OCI-LY1 (cell line): ENCODE data around the gene STRADB.

Experiments
- H2AFZ ChIP-seq: fragments of 200-600 bp; sonication (generic), shearing (Covaris generic); 2 replicates; pipeline ENCODE4 v1.6.0; 2014; ENCODE audit warnings: antibody characterized with exemption, mild to moderate bottlenecking, low read length
- H3F3A ChIP-seq: fragments of 200-600 bp; sonication (generic), shearing (Covaris generic); 2 replicates; pipeline ENCODE4 v1.6.0; 2014; ENCODE audit warnings: mild to moderate bottlenecking, antibody characterized with exemption, low read length, moderate library complexity; ENCODE audit not compliant: insufficient read depth
- H3K27ac ChIP-seq: fragments of 200-600 bp; sonication (generic); 2 replicates; pipeline ENCODE4 v1.5.1; 2014; ENCODE audit warnings: low read length, mixed run types, mild to moderate bottlenecking, low read depth; ENCODE audit not compliant: poor library complexity, severe bottlenecking
- H3K27me3 ChIP-seq: fragments of 200-600 bp; sonication (generic); 2 replicates; pipeline ENCODE4 v1.6.0; 2014; ENCODE audit warnings: antibody characterized with exemption, mild to moderate bottlenecking, low read length, moderate library complexity; ENCODE audit not compliant: insufficient read depth
- H3K36me3 ChIP-seq: fragments of 200-600 bp; sonication (generic); 2 replicates; pipeline ENCODE4 v1.6.1; 2014; ENCODE audit warnings: mild to moderate bottlenecking, antibody characterized with exemption, low read length, moderate library complexity, mixed read lengths; ENCODE audit not compliant: insufficient read depth
- H3K4me1 ChIP-seq: fragments of 200-600 bp; sonication (generic); 2 replicates; pipeline ENCODE4 v1.5.1; 2014; ENCODE audit warnings: mild to moderate bottlenecking, low read length, moderate library complexity; ENCODE audit not compliant: insufficient read depth, severe bottlenecking
- H3K4me2 ChIP-seq: fragments of 200-600 bp; sonication (generic), shearing (Covaris generic); 2 replicates; pipeline ENCODE4 v1.6.1; 2014; ENCODE audit warnings: low read length
- H3K4me3 ChIP-seq: fragments of 200-600 bp; sonication (generic); 2 replicates; pipeline ENCODE4 v1.5.1; 2014; ENCODE audit warnings: low read length, low read depth, mild to moderate bottlenecking, mixed read lengths; ENCODE audit not compliant: poor library complexity, severe bottlenecking
- H3K79me2 ChIP-seq: fragments of 200-600 bp; shearing (Covaris generic); 2 replicates; pipeline ENCODE4 v1.6.1; 2016; ENCODE audit warnings: mixed run types, low read length, mixed read lengths; ENCODE audit not compliant: insufficient read depth
- H3K9ac ChIP-seq: fragments of 200-600 bp; sonication (generic), shearing (Covaris generic); 2 replicates; pipeline ENCODE4 v1.6.1; 2014; ENCODE audit warnings: mild to moderate bottlenecking, low read length, mixed read lengths
- H3K9me2 ChIP-seq: fragments of 200-600 bp; sonication (generic), shearing (Covaris generic); 2 replicates; pipeline ENCODE4 v1.6.1; 2014; ENCODE audit warnings: low read depth, mild to moderate bottlenecking, low read length, mixed read lengths
- H3K9me3 ChIP-seq: fragments of 200-600 bp; shearing (Covaris generic); 2 replicates; pipeline ENCODE4 v1.6.1; 2014; ENCODE audit warnings: low read length, mixed read lengths
- H4K20me1 ChIP-seq: fragments of 200-600 bp; sonication (generic), shearing (Covaris generic); 2 replicates; pipeline ENCODE4 v1.6.0; 2016; ENCODE audit warnings: mild to moderate bottlenecking, low read length; ENCODE audit not compliant: insufficient read depth
- CTCF ChIP-seq: fragments of 200-600 bp; sonication (generic), shearing (Covaris generic); IDR thresholded peaks from 2 replicates; pipeline ENCODE4 v1.5.1; 2017; ENCODE audit warnings: mild to moderate bottlenecking, antibody characterized with exemption, low read length, moderate library complexity, mixed read lengths
- EZH2 ChIP-seq: fragments of 200-600 bp; sonication (generic), shearing (Covaris generic); IDR thresholded peaks from 2 replicates; pipeline ENCODE4 v1.8.0; 2017; ENCODE audit warnings: borderline replicate concordance, mixed run types, mild to moderate bottlenecking, antibody characterized with exemption, low read length, moderate library complexity, mixed read lengths

The STRADB gene

GRCh38 chr2:201415149-201415548 lies 36.4 kb upstream of the STRADB start:
- Histone ChIP-seq H3K4me3 (no peak overlapping the region), H3K4me1 (peaks cover 12% of the 10 kb centered on the region), H2AFZ (no peak overlapping the region), H4K20me1 (no peaks in the 10 kb centered on the region), H3K4me2 (no peak overlapping the region), H3K9me3 (no peaks in the 10 kb centered on the region), H3K9ac (no peak overlapping the region), H3F3A (no peaks in the 10 kb centered on the region), H3K27ac (no peak overlapping the region), H3K79me2 (no peaks in the 10 kb centered on the region), H3K27me3 (no peaks in the 10 kb centered on the region), H3K36me3 (no peaks in the 10 kb centered on the region), H3K9me2 (no peaks in the 10 kb centered on the region)
- no peak for TF ChIP-seq CTCF
- no peak for TF ChIP-seq EZH2

- Histone ChIP-seq H3K9ac (no peak overlapping the region), H3K9me2 (no peaks in the 10 kb centered on the region), H4K20me1 (no peaks in the 10 kb centered on the region), H3K36me3 (no peaks in the 10 kb centered on the region), H3K9me3 (no peaks in the 10 kb centered on the region), H3K27me3 (no peaks in the 10 kb centered on the region), H3K4me3 (no peak overlapping the region), H3K27ac (no peak overlapping the region), H3F3A (0 out of 2 replicates have a peak, but pooled peaks cover 3% of the 10 kb centered on the region), H2AFZ (no peak overlapping the region), H3K4me1 (peaks cover 8% of the 10 kb centered on the region), H3K79me2 (no peaks in the 10 kb centered on the region), H3K4me2 (no peak overlapping the region)
- TF ChIP-seq CTCF, result 0 out of 2 replicates have a peak, but pooled peaks have one; percentile 19
- TF ChIP-seq EZH2, result no peak
These were observed 32.4 kb upstream of the STRADB start for GRCh38 chr2:201419057-201419635.

DNA sequence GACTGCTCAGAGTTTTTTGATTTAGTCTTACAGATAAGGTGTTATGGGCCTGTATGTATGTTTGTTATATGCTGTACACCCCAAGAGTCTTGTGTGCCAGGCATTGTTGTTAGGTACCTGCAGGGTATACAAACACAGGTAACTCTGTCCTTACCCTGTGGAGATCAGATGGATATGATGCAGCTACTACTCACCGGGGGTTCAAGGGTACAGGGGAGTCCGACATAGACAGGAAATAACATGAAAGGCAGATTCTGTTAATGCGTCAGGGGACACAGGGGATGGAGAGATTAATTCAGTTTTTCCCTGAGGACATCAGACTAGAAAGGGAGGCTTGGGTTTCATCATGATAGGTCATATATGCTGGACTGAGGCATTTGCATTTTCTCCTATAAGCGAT lies 31.6 kb upstream of the STRADB start:
- 0 out of 2 replicates have a peak, but pooled peaks cover 3% of the 10 kb centered on the region for H3F3A ChIP-seq
- TF ChIP-seq CTCF, result no peak
- TF ChIP-seq EZH2, result no peak
- H3K4me1 ChIP-seq, result no peaks in the 10 kb centered on the region

More for the DNA sequence above, 31.6 kb upstream of the STRADB start:
- Histone ChIP-seq H3K4me3 (no peak overlapping the region), H3K27me3 (no peaks in the 10 kb centered on the region), H3K9ac (no peak overlapping the region), H3K9me3 (no peaks in the 10 kb centered on the region), H3K27ac (no peak overlapping the region), H2AFZ (no peak overlapping the region), H4K20me1 (no peaks in the 10 kb centered on the region), H3K36me3 (no peaks in the 10 kb centered on the region), H3K4me2 (no peak overlapping the region), H3K9me2 (no peaks in the 10 kb centered on the region), H3K79me2 (no peaks in the 10 kb centered on the region)
